ENCODE measurements around the gene INAVA. TPM values are rescaled to one million over a fixed set of nuclear protein-coding genes. Genes with fewer than 3 reads are reported as not detected.

The INAVA gene, protein sequence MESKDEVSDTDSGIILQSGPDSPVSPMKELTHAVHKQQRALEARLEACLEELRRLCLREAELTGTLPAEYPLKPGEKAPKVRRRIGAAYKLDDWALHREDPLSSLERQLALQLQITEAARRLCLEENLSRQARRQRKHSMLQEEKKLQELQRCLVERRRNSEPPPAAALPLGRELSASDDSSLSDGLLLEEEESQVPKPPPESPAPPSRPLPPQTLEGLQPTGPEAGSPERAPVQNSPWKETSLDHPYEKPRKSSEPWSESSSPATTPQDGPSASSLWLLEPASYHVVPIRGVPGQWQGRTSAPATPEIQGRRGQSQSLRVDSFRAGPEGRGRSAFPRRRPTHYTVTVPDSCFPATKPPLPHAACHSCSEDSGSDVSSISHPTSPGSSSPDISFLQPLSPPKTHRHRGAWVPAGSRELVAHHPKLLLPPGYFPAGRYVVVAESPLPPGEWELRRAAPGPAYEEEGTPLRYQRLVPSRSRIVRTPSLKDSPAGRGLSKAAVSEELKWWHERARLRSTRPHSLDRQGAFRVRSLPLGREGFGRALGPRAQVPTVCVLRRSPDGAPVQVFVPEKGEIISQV
- total RNA-seq, result 2.5 TPM

DNA sequence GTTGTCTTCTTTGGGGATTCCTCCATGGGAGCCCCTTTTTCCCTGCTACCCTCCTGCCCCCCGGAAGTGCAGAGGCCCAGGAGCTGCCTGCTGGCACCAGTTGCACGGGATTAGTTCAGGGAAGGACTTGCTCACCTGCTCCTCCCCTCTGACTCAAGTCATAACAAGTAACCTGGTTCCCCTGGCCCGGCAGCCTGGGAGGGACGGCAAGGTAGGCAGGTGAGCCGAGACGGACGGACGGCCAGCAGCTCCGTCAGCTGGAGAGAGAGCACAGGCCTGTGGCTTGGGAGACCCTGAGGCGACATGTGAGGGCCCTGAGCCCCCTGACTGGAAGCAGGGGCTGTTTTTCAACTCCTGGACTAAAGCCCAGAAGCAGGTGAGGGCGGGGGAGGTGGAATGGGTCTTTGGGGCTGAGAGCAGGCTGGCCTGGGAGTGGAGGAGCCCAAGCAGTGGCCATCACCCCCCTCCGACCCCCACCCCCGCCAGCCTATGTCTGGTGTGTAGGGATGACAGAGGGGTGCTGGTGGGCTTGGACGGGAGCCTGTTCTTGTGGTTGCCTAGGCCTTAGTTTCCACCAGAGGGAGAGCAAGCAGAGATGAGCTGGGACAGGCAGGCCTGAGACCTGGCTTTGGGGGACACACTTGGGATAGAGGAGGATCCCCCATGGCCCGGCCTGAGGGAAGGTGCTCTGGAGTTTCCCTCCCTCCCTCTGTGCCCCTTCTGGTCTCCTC is at the start of gene INAVA:
Gene INAVA, plus strand, starts transcription at position 189 of the 731 bp plus-strand sequence. CDS start 3,501 bp downstream, outside the sequence.

DNA sequence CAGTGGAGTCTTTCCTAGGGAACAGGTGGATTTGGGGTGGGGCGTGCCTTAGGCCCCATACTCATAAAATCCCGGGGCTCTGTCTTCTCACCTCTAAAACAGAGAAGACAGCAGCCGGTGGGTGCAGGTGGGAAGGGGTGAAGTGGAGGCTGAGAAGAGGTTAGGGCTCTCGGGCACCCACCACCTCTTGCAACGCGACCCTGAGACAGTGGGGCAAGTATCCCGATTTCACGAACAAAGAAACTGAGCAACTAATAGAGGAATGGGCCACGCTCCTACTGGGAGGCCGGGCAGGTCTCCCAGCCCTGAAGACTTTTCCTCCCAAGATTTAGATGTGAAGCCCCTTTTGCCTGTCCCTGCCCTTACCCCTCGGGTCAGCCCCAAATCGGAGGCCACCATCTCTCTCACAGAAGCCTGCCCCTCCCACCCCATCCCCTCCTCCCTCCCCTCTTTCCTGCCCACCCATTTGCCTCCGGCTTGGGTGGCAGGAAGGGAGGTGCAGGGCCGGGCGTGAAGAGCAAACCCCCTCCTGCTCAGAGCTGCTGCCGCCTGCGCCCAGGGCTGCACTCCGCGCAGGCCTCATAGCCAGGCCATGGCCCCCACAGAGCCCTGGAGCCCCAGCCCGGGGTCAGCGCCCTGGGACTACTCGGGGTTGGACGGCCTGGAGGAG is 22.1 kb upstream of the INAVA start, which contains the start of gene GPR25:
Gene GPR25, plus strand, starts transcription at position 536 of the 670 bp plus-strand sequence. Its CDS starts 57 bp downstream, at position 593.

Small RNA genes within 50 kb of the gene (small RNA-seq; reads per million reads assigned to genes)
- gene RNU6-704P (ENCODE audit: low replicate concordance), result not detected

Other genes with a start within 250 kb of the INAVA start
- 20.0 TPM for gene DDX59, start 225.0 kb upstream of the INAVA start, total RNA-seq
- 146 TPM for gene CAMSAP2, start 156.0 kb upstream of the INAVA start, total RNA-seq
- gene GPR25, start 21.9 kb upstream of the INAVA start, total RNA-seq, result not detected
- 271 TPM for gene KIF21B, start 128.8 kb downstream of the INAVA start, total RNA-seq
- not detected for gene CACNA1S, start 217.5 kb downstream of the INAVA start, total RNA-seq
- gene ASCL5, start 232.3 kb downstream of the INAVA start, total RNA-seq, result not detected

All from parietal lobe (tissue), 2 donors.